Erythroblast (primary cell): ENCODE data around the gene BMERB1.

Experiments
- GATA1 ChIP-seq: IDR thresholded peaks from 2 replicates; pipeline ENCODE4 v1.6.1; 2011; ENCODE audit warnings: low read depth, mild to moderate bottlenecking, control low read depth, low read length, moderate library complexity
- POLR2A ChIP-seq: IDR thresholded peaks from 2 replicates; pipeline ENCODE4 v1.6.1; 2011; ENCODE audit warnings: mild to moderate bottlenecking, low read length

DNA sequence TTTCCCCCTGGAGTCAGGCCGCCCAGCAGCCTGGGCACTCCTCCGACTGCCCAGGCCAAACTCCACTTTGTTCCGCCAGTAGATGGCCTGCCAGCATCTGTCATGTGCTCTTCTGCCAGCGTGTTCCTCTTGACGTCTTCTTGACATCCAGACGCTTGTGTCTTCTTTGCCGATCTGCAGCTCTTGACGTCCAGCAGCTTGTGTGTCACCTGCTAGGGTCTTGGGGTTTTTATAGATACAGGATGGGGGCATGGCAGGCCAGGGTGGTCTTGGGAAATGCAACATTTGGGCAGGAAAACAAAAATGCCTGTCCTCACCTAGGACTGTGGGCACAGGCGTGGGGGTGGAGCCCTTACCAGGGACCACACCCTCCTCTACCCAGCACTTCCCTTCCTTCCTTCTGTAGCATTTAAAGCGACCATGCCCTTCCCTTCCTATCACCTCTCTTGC is 88.7 kb downstream of the BMERB1 start:
- peak; percentile 59 for TF ChIP-seq POLR2A
- TF ChIP-seq GATA1 = no peak
